Activated T-cell treated with anti-CD3 and anti-CD28 coated beads, Interleukin-2, amount 50 U/mL, for 48 hours (primary cell): ENCODE results near the gene TCF4.

Source experiments
- DNase-seq, 2 experiments: peaks; one replicate each; pipeline ENCODE4 v3.0.0-alpha.2; 2020

The TCF4 gene

DNA sequence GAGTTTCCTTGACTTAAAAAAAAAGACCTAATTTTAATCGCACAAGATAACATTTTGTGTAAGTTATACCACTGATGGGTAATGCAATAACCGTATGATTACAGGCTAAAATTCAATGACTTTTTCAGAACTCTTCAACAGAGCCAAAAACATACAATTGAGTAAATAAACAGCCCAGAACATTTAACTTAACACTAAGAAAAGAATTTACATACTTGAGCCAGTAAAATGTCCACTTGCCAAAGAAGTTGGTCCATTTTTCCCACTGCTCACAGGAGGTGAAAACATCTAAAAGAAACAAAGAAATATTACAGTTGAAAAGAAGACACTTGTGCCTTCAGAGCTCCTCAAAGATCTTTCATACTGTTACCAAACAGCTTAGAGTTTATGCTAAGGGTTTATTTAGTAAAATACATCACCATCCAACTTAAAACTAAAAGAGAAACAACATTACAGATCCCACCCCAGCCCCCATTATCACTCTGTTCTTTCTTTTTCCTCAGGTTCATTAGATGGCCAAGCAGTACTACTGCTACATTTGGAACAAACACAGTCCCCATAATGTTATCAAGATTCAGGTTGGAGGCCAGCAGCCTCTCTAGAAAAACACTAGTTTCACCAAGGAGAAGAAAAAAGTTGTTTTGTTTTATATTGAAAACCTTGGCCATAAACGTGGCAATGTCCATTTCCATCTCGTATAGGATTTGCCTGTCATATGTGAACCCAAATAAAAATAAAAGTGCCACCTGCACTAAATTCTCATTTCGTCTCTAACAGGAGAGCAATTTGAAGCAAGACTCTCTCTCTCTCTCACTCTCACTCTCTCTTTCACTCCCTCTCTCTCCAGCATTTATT, 2.7 kb downstream of the TCF4 start:
- DNase-seq = no peak

DNA sequence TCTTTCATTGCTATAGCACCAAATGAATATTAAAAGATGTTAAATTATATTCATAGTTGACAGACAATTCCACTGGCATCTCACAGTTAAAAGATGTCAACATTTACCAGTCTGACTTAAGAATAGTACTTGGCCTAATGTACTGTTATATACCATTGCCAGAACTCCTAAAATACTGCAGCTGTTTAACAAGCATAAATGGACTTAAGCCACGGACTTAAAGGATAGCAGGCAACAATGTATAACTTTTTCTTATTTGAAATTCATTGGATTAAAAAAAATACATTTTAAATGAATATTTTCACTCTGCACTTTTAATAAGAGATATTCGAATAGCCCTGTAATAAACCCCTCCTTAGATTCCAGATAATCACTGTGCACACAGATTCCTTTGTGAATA, 3.8 kb downstream of the TCF4 start:
- no peak for DNase-seq

GRCh38 chr18:55582325-55582724, 5.7 kb downstream of the TCF4 start:
- DNase-seq = no peak

- DNase-seq = no peak
These were observed 8.3 kb downstream of the TCF4 start for GRCh38 chr18:55579501-55580270.

DNA sequence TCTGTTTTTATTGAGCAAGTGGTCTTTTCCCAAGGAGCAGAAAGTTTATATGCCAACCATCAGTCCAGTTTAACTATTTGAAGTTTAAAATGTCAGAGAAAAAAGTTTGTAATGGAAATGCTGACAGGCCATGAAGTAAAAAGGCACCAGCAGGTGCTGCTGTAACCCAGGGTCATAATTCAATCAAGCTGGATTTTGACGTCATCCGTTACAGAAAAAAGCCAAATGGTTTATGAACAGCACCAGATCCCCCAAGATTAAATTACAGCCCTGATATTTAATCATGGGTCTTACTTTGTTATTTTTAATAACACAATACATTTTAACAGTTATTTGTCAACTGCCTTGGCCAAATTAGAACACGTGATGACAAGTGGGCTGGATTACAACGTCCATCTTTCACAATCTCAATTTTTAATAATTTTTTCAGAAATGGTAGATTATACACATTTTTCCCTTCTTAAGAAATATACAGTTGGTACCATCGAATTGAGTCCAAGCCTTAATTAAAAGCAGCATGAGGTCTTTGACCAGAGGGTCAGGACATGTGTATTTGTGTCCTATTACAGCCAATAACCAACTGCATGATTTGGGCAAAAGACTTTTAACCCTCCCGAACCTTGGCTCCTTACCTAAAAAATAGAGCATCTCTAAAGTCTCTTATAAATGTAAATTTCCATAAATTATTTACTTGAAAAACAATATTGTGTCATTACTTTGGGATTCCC, 10.0 kb downstream of the TCF4 start:
- DNase-seq = no peak

- DNase-seq = no peak
These were observed 12.0 kb downstream of the TCF4 start for GRCh38 chr18:55576001-55576400.

DNA sequence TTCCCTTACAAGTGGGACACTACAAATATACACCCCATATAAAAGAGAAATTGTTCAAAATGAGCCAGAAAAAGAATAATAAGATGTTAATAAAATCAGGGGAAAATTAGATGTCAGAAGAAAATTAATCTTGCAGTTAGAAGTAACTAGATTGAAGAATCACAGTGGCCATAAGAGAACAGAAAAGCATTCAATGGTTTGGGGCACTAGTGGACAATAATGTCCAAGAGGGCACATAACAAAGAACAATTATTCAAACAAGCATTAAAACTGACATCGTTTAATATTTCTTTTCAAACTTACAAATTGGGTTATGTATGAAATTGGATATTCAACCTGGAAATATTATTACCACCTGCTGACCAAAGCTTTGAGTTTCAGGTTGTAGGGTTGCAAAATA, 12.9 kb downstream of the TCF4 start:
- DNase-seq = no peak

DNA sequence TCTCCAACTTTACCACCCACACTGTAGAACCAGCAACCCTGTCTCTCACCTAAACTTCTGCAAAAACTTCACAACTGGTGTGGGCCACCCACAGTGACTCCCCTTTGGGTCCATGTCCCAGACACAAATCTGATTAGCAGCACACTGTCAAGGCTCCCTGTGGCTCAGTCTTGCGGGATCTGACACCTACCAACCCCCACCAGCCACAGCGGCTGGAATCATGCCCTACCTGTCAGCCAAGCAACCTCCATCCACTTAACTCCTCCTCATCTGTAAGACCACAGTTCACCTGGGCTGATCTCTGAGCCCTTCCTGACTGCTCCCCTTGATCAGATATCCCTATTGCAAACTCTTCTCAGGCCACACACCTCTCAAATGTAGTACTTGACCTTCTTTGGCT, 14.6 kb downstream of the TCF4 start:
- DNase-seq = no peak

DNA sequence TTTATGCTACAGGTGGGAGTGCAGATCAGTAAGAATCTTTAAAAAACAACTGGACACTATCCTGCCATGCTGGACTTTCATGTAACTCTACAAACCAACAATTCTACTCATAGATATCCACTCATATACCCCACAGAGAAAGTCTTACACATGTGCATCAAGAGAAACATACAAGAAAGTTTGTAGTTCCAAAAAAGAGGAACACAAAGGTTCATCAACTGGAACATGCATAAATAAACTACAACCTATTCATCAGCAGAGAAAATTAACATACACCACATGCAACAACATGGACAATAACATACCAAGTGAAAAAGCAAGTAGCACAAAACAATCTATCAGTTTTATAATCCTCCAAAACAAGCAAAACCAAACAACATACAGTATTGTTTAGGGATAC, 17.0 kb downstream of the TCF4 start:
- no peak for DNase-seq

- DNase-seq = no peak
These were observed 21.5 kb downstream of the TCF4 start for GRCh38 chr18:55566456-55566935.

DNA sequence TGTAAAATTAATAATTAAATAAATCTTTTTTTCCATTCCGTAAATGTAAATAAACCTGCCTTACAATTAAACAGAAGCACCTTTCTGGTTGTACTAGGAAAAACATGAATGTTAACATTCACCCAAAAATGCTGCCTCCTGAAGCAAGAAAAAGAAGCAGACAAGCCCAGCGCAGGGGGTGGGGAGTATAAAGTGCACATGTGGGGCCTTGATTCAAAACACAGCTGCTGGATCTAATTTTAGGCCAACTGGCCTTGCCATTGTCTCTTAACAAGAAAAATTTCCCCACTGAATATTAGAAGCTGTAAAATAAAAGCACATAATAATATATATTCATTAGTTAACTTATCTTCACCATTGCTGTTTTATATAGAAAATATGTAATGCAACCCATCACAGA, 28.3 kb downstream of the TCF4 start:
- DNase-seq = no peak

GRCh38 chr18:55557211-55557610, 30.8 kb downstream of the TCF4 start:
- DNase-seq = no peak

GRCh38 chr18:55555395-55556027, 32.5 kb downstream of the TCF4 start:
- DNase-seq = no peak

DNA sequence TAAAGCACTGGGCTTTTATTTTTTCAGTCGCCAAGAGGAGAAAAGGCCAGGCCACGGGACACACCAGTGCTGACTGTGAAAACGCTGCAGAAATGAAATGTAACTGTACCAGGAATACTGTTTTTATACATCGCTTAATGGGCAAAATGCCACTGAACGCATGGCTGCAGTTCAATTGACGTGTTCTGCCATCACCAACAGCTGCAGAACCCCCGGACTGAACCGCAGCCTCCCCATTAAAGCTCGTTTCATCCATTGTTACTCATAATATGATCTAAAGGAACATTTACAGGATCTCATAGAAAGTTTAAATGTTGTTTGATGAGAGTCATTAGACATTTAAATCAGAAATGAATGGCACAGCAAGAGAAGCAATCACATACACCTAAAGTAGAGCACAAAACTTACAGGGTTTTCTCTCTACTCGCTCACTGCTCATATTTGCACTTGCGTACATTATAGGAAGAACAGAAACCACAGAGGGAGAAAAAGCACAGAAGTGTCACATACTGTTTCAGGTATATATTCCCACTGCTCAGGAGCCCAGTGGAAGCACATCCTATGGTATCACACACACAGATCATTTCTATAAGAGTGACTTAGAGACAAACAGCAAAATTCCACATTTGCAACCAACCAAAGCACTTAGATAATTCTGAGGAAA, 35.3 kb downstream of the TCF4 start:
- no peak for DNase-seq

- DNase-seq = no peak
These were observed 36.8 kb downstream of the TCF4 start for GRCh38 chr18:55551227-55551626.

- no peak for DNase-seq
These were observed 37.5 kb downstream of the TCF4 start for GRCh38 chr18:55550471-55550870.

GRCh38 chr18:55549474-55550104, 38.4 kb downstream of the TCF4 start:
- DNase-seq = no peak

DNA sequence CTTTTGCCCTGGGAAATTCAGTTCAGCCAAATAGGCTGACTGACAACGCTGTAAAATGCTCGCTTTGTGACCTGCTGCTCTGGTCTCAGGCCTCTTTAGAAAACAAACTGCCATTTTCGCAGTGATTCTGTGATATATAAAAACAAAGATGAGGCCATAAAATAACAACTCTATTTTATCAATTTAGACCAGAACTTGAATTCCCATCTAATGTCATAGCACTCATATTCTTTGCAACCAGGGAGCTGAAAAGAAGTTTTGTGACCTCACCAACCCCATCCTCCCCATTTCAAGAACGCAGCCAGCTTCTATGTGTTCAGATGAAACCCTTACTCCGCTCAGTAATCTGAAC, 40.3 kb downstream of the TCF4 start:
- no peak for DNase-seq

GRCh38 chr18:55546851-55547704, 40.9 kb downstream of the TCF4 start:
- no peak for DNase-seq

DNA sequence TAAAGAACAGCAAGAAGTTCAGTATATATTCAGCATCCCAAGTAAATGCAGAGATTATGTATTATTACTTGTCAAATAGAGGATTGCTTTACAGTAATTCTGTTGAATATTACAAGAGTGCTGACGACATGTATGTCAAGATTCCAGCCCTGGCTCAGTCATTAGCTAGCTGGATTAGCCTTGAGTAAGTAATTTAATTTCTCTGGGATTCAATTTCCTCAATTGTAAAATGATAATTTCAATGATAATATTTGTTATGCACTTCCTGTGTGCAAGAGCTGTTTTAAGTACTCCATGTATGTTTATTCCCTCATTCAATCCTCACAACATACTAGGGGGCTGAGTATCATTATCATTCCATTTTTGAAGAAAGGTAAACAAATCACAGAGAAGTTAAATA, 44.0 kb downstream of the TCF4 start:
- DNase-seq = no peak

DNA sequence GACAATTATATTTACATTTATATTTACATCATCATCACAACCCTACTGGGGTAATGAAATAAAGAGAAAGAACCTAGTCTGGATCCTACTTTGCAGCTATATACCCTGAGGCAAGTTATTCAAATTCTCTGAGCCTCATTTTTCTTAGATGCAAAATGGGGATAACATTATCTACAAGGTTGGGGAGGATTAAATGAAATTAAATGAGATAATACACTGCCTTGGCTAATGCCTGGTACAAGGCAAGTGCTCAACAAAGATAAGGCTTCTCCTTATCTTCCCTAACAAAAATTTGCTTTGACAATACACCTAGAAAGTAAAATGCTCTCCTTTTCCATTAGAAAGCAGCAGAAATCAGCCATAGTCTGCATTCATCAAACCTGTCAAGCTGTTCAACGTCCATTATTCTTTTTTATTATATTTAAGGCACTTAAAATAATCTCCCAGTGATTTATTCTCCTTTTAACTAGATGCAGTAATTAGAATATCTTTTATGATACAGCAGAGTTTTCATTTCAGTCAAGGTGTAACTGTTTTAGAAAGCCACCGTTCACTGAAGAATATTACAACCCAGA, 44.8 kb downstream of the TCF4 start:
- DNase-seq = no peak
